Measurements from ENCODE around the gene IQSEC2. TPM values are rescaled to one million over a fixed set of nuclear protein-coding genes. Genes with fewer than 3 reads are reported as not detected.

Gene IQSEC2
- total RNA-seq, 1 experiment from 2014 or later = 20.7 TPM

- Histone ChIP-seq H3K4me2 (ENCODE audit: low read length) (no peak overlapping the region), H2AFZ (ENCODE audit: low read depth, low read length, poor library complexity, severe bottlenecking) (no peak overlapping the region), H3K9me3 (ENCODE audit: control insufficient read depth in 1 of 2, insufficient read depth in 1 of 2, low read depth in 1 of 2, low read length in 2 of 2) (no peaks in the 10 kb centered on the region), H4K20me1 (ENCODE audit: insufficient read depth) (no peaks in the 10 kb centered on the region), H3K4me1 (ENCODE audit: control insufficient read depth in 1 of 2, insufficient read depth in 2 of 2, low read length in 2 of 2) (no peaks in the 10 kb centered on the region), H3K27me3 (ENCODE audit: insufficient read depth, low read length) (no peaks in the 10 kb centered on the region), H3K9ac (ENCODE audit: low read length) (no peak overlapping the region), H3K36me3 (ENCODE audit: control insufficient read depth in 1 of 2, insufficient read depth in 2 of 2, low read length in 2 of 2) (no peaks in the 10 kb centered on the region), H3K4me3 (replicated peaks in 1 of 2; ENCODE audit: low read depth in 1 of 2, low read length in 2 of 2) (no peak overlapping the region), H3K79me2 (ENCODE audit: insufficient read depth, low read length) (no peaks in the 10 kb centered on the region), H3K27ac (ENCODE audit: low read depth, low read length) (no peak overlapping the region), H3K9me2 (ENCODE audit: insufficient read depth) (no peaks in the 10 kb centered on the region)
- TF ChIP-seq FOSL1 (IDR thresholded peaks at IDR 0.05; ENCODE audit: low read depth) (no peak), CEBPB (IDR thresholded peaks at IDR 0.05; ENCODE audit: low read depth) (no peak), ZNF274 (IDR thresholded peaks at IDR 0.05; ENCODE audit: low read depth, low read length) (no peak), RAD21 (IDR thresholded peaks at IDR 0.05; ENCODE audit: low read depth) (no peak), POLR2AphosphoS5 (IDR thresholded peaks at IDR 0.05; ENCODE audit: low read depth, low read length) (no peak), TCF7L2 (IDR thresholded peaks at IDR 0.05; ENCODE audit: borderline replicate concordance, extremely low read depth, insufficient read depth, insufficient read length) (no peak), SRF (IDR thresholded peaks at IDR 0.05; ENCODE audit: low read depth) (no peak), ATF3 (IDR thresholded peaks at IDR 0.05) (no peak), EZH2 (IDR thresholded peaks at IDR 0.05) (no peak), ELF1 (IDR thresholded peaks at IDR 0.05; ENCODE audit: borderline replicate concordance, low read depth) (no peak), YY1 (IDR thresholded peaks at IDR 0.05; ENCODE audit: extremely low read depth, insufficient replicate concordance, low read depth, low read length) (no peak), SP1 (IDR thresholded peaks at IDR 0.05; ENCODE audit: low read depth) (no peak), JUND (IDR thresholded peaks at IDR 0.05) (no peak), CBX3 (IDR thresholded peaks at IDR 0.05; ENCODE audit: low read depth) (no peak), ZFX (IDR thresholded peaks at IDR 0.05) (no peak)
- TF ChIP-seq, protein P1, sequence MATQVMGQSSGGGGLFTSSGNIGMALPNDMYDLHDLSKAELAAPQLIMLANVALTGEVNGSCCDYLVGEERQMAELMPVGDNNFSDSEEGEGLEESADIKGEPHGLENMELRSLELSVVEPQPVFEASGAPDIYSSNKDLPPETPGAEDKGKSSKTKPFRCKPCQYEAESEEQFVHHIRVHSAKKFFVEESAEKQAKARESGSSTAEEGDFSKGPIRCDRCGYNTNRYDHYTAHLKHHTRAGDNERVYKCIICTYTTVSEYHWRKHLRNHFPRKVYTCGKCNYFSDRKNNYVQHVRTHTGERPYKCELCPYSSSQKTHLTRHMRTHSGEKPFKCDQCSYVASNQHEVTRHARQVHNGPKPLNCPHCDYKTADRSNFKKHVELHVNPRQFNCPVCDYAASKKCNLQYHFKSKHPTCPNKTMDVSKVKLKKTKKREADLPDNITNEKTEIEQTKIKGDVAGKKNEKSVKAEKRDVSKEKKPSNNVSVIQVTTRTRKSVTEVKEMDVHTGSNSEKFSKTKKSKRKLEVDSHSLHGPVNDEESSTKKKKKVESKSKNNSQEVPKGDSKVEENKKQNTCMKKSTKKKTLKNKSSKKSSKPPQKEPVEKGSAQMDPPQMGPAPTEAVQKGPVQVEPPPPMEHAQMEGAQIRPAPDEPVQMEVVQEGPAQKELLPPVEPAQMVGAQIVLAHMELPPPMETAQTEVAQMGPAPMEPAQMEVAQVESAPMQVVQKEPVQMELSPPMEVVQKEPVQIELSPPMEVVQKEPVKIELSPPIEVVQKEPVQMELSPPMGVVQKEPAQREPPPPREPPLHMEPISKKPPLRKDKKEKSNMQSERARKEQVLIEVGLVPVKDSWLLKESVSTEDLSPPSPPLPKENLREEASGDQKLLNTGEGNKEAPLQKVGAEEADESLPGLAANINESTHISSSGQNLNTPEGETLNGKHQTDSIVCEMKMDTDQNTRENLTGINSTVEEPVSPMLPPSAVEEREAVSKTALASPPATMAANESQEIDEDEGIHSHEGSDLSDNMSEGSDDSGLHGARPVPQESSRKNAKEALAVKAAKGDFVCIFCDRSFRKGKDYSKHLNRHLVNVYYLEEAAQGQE (IDR thresholded peaks at IDR 0.05; ENCODE audit: low read depth) = no peak
- TF ChIP-seq, protein P2, sequence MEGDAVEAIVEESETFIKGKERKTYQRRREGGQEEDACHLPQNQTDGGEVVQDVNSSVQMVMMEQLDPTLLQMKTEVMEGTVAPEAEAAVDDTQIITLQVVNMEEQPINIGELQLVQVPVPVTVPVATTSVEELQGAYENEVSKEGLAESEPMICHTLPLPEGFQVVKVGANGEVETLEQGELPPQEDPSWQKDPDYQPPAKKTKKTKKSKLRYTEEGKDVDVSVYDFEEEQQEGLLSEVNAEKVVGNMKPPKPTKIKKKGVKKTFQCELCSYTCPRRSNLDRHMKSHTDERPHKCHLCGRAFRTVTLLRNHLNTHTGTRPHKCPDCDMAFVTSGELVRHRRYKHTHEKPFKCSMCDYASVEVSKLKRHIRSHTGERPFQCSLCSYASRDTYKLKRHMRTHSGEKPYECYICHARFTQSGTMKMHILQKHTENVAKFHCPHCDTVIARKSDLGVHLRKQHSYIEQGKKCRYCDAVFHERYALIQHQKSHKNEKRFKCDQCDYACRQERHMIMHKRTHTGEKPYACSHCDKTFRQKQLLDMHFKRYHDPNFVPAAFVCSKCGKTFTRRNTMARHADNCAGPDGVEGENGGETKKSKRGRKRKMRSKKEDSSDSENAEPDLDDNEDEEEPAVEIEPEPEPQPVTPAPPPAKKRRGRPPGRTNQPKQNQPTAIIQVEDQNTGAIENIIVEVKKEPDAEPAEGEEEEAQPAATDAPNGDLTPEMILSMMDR (IDR thresholded peaks at IDR 0.05 in 2 of 3, conservative IDR thresholded peaks at IDR 0.05 in 1 of 3; ENCODE audit: borderline replicate concordance in 1 of 3, insufficient read depth in 1 of 3, low read depth in 2 of 3, low read length in 2 of 3) = no peak
- intact Hi-C loops (cut with micrococcal nuclease) = no loop called here
- CTCF ChIA-PET = no interaction called here
- RAD21 ChIA-PET (ENCODE audit: low non-redundant PET in 1 of 2, low total read pairs in 2 of 2, uncharacterized antibody in 2 of 2, unreplicated experiment in 2 of 2) = no interaction called here
- BruUV-seq (replicated peaks) = no TSS peak
- POLR2A ChIA-PET = no interaction called here
- no peak for DNase-seq (ENCODE audit: low read depth, low spot score)
- no peak for ATAC-seq
Measured at GRCh38 chrX:53242310-53242709, 39.1 kb downstream of the IQSEC2 start.

All from HCT116 (cell line).